GM12874 (cell line): ENCODE results near the gene PKP4.

Experiments
- TF ChIP-seq, protein P1 (sequence below): IDR thresholded peaks from 2 replicates; pipeline ENCODE4 v1.5.1; 2011; ENCODE audit warnings: low read depth, mild to moderate bottlenecking, control low read depth, low read length, moderate library complexity; ENCODE audit not compliant: insufficient read depth

Gene PKP4

GRCh38 chr2:158690823-158691222 lies 234.1 kb downstream of the PKP4 start:
- TF ChIP-seq, protein P1, sequence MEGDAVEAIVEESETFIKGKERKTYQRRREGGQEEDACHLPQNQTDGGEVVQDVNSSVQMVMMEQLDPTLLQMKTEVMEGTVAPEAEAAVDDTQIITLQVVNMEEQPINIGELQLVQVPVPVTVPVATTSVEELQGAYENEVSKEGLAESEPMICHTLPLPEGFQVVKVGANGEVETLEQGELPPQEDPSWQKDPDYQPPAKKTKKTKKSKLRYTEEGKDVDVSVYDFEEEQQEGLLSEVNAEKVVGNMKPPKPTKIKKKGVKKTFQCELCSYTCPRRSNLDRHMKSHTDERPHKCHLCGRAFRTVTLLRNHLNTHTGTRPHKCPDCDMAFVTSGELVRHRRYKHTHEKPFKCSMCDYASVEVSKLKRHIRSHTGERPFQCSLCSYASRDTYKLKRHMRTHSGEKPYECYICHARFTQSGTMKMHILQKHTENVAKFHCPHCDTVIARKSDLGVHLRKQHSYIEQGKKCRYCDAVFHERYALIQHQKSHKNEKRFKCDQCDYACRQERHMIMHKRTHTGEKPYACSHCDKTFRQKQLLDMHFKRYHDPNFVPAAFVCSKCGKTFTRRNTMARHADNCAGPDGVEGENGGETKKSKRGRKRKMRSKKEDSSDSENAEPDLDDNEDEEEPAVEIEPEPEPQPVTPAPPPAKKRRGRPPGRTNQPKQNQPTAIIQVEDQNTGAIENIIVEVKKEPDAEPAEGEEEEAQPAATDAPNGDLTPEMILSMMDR = no peak

DNA sequence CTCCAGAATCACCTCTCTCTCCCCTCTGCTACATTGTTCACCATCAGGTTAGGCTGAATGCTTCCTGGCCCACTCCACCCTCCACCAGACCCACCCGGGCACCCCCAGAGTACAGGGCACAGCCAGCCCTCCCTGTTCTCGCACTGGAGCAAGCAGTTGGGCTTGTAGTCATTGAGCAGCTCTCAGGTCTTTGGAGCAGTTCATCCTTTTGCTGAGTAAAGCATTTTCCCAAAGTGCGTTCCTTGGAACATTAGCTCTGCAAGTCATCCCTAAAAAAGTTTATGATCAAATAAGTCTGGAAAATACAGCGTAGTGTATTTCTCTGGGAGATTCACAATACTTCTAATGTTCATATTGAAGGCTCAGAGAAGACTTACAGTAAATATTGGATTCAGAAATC lies 234.9 kb downstream of the PKP4 start:
- TF ChIP-seq, protein P1 = no peak

GRCh38 chr2:158692372-158693103 lies 235.8 kb downstream of the PKP4 start:
- TF ChIP-seq, protein P1 = no peak

DNA sequence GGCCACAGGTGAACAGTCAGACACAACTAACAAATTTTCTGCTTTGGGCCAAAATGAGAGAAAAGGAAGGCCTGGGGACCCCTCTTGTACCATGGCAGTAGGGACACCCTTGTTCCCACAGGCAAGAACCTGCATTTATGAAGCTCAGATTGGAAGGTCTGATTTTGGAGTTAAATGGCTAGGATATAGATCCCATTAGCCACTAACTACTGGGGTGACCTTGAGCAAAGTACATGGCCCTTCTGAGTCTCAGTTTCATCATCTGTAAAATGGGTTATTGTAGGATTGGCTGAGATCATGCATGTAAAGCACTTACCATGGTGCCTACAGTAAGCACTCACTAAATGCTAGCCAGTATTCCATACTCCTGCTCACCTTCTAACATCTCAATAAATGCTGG lies 236.7 kb downstream of the PKP4 start:
- TF ChIP-seq, protein P1 = no peak

- TF ChIP-seq, protein P1 = no peak
These were observed 238.6 kb downstream of the PKP4 start for GRCh38 chr2:158695305-158695704.

GRCh38 chr2:158699323-158699722 lies 242.6 kb downstream of the PKP4 start:
- TF ChIP-seq, protein P1 = no peak

GRCh38 chr2:158701101-158701500 lies 244.3 kb downstream of the PKP4 start:
- TF ChIP-seq, protein P1 = no peak
